K562 (cell line): ENCODE data around the gene COL23A1. TPM values are rescaled to one million over a fixed set of nuclear protein-coding genes. Genes with fewer than 3 reads are reported as not detected.

Source experiments
- CBFB ChIP-seq: sonication (generic); formaldehyde crosslinking; IDR thresholded peaks from 2 replicates; pipeline ENCODE4 v1.4.0; 2020; ENCODE audit warnings: mild to moderate bottlenecking, missing genetic modification reagents
- HEY1 ChIP-seq: fragments of 250-450 bp; sonication (Bioruptor Pico); IDR thresholded peaks from 2 replicates; pipeline ENCODE4 v1.5.0; 2020; ENCODE audit warnings: mild to moderate bottlenecking, moderate library complexity, borderline replicate concordance
- POLR2A ChIP-seq: fragments of 450-650 bp; conservative IDR thresholded peaks from 2 replicates; pipeline ENCODE4 v1.6.1; 2016
- SMARCA4 ChIP-seq: fragments of 450-650 bp; IDR thresholded peaks from 2 replicates; pipeline ENCODE4 v1.6.1; 2016
- TBP ChIP-seq: optimal IDR thresholded peaks from 2 replicates; pipeline ENCODE3; 2011; ENCODE audit warnings: low read depth, low read length, improper control_type of control experiment
- ZNF384 ChIP-seq: IDR thresholded peaks from 2 replicates; pipeline ENCODE4 v1.6.1; 2012; ENCODE audit warnings: low read depth, low read length, improper control_type of control experiment
- polyA plus RNA-seq, 8 experiments: library from polyadenylated mRNA; depleted of rRNA in 4 of 8; stranded (reverse) in 5 of 8; unstranded in 3 of 8; fragments of >200 nt; fragmentation: Nextera tagmentation in 2 of 8; fragmentation: Illumina TruSeq in 1 of 8; extraction: Ambion mirVana in 2 of 8; extraction: Trizol in 1 of 8; gene quantifications; 2 replicates each; pipeline versions ENCODE4 v1.2.1 to v1.2.3, GENCODE V29; 2011 to 2014; ENCODE audit warnings: inconsistent platforms in 1 of 8, missing spikeins in 1 of 8
- total RNA-seq, 7 experiments: library from RNA; depleted of rRNA in 6 of 7; stranded (reverse); fragments of >200 nt in 6 of 7; fragmentation: Illumina TruSeq in 2 of 7; extraction: Trizol in 2 of 7; gene quantifications; 2 replicates each; pipeline versions ENCODE4 v1.2.1 to v1.2.3, GENCODE V29; 2011 to 2021; ENCODE audit warnings: low replicate concordance in 1 of 7
- TF ChIP-seq, protein P1 (sequence below): fragments of 450-650 bp; IDR thresholded peaks from 2 replicates; pipeline ENCODE4 v1.6.1; 2016; ENCODE audit warnings: mild to moderate bottlenecking, moderate library complexity
- TF ChIP-seq, protein P2 (sequence below): sonication (generic); formaldehyde crosslinking; IDR thresholded peaks from 2 replicates; pipeline ENCODE4 v1.8.0; 2022; ENCODE audit warnings: missing genetic modification reagents, mild to moderate bottlenecking, borderline replicate concordance
- TF ChIP-seq, protein P3 (sequence below): fragments of 250-450 bp; sonication (Bioruptor Pico); IDR thresholded peaks from 2 replicates; pipeline ENCODE4 v1.4.0; 2020; ENCODE audit warnings: mild to moderate bottlenecking, moderate library complexity
- TF ChIP-seq, protein P4 (sequence below): fragments of 450-650 bp; formaldehyde crosslinking; IDR thresholded peaks from 2 replicates; pipeline ENCODE4 v1.4.0; 2022; ENCODE audit warnings: mild to moderate bottlenecking, moderate library complexity

Gene COL23A1
- total and polyA plus RNA-seq, 9 of the 15 experiments (the other 6 are each of a cell fraction or from before 2014, with no cell fraction given) = 0.09 TPM; not detected in 8

DNA sequence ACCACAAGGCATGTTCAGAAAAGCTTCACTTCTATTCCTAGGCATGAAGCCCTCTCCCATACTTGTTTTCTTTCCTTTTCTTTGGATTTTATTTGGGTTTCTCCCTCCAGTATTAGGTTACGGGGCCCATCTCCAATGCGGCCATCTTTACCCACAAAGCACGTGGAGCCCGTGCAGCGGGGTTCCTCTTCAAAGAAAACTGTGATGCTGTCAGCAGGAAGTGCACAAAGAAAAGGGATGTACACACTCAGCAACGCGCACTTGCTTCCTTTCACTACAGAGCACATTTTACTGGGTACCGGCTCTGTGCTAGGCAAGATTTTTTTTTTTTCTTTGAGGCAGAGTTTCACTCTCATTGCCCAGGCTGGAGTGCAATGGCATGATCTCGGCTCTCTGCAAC is 106.6 kb downstream of the COL23A1 start (continued):
- TF ChIP-seq, protein P1, sequence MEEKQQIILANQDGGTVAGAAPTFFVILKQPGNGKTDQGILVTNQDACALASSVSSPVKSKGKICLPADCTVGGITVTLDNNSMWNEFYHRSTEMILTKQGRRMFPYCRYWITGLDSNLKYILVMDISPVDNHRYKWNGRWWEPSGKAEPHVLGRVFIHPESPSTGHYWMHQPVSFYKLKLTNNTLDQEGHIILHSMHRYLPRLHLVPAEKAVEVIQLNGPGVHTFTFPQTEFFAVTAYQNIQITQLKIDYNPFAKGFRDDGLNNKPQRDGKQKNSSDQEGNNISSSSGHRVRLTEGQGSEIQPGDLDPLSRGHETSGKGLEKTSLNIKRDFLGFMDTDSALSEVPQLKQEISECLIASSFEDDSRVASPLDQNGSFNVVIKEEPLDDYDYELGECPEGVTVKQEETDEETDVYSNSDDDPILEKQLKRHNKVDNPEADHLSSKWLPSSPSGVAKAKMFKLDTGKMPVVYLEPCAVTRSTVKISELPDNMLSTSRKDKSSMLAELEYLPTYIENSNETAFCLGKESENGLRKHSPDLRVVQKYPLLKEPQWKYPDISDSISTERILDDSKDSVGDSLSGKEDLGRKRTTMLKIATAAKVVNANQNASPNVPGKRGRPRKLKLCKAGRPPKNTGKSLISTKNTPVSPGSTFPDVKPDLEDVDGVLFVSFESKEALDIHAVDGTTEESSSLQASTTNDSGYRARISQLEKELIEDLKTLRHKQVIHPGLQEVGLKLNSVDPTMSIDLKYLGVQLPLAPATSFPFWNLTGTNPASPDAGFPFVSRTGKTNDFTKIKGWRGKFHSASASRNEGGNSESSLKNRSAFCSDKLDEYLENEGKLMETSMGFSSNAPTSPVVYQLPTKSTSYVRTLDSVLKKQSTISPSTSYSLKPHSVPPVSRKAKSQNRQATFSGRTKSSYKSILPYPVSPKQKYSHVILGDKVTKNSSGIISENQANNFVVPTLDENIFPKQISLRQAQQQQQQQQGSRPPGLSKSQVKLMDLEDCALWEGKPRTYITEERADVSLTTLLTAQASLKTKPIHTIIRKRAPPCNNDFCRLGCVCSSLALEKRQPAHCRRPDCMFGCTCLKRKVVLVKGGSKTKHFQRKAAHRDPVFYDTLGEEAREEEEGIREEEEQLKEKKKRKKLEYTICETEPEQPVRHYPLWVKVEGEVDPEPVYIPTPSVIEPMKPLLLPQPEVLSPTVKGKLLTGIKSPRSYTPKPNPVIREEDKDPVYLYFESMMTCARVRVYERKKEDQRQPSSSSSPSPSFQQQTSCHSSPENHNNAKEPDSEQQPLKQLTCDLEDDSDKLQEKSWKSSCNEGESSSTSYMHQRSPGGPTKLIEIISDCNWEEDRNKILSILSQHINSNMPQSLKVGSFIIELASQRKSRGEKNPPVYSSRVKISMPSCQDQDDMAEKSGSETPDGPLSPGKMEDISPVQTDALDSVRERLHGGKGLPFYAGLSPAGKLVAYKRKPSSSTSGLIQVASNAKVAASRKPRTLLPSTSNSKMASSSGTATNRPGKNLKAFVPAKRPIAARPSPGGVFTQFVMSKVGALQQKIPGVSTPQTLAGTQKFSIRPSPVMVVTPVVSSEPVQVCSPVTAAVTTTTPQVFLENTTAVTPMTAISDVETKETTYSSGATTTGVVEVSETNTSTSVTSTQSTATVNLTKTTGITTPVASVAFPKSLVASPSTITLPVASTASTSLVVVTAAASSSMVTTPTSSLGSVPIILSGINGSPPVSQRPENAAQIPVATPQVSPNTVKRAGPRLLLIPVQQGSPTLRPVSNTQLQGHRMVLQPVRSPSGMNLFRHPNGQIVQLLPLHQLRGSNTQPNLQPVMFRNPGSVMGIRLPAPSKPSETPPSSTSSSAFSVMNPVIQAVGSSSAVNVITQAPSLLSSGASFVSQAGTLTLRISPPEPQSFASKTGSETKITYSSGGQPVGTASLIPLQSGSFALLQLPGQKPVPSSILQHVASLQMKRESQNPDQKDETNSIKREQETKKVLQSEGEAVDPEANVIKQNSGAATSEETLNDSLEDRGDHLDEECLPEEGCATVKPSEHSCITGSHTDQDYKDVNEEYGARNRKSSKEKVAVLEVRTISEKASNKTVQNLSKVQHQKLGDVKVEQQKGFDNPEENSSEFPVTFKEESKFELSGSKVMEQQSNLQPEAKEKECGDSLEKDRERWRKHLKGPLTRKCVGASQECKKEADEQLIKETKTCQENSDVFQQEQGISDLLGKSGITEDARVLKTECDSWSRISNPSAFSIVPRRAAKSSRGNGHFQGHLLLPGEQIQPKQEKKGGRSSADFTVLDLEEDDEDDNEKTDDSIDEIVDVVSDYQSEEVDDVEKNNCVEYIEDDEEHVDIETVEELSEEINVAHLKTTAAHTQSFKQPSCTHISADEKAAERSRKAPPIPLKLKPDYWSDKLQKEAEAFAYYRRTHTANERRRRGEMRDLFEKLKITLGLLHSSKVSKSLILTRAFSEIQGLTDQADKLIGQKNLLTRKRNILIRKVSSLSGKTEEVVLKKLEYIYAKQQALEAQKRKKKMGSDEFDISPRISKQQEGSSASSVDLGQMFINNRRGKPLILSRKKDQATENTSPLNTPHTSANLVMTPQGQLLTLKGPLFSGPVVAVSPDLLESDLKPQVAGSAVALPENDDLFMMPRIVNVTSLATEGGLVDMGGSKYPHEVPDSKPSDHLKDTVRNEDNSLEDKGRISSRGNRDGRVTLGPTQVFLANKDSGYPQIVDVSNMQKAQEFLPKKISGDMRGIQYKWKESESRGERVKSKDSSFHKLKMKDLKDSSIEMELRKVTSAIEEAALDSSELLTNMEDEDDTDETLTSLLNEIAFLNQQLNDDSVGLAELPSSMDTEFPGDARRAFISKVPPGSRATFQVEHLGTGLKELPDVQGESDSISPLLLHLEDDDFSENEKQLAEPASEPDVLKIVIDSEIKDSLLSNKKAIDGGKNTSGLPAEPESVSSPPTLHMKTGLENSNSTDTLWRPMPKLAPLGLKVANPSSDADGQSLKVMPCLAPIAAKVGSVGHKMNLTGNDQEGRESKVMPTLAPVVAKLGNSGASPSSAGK = peak; percentile 36; the same call in 1 of the 2 replicates
- TF ChIP-seq POLR2A = no peak
- TF ChIP-seq, protein P2, sequence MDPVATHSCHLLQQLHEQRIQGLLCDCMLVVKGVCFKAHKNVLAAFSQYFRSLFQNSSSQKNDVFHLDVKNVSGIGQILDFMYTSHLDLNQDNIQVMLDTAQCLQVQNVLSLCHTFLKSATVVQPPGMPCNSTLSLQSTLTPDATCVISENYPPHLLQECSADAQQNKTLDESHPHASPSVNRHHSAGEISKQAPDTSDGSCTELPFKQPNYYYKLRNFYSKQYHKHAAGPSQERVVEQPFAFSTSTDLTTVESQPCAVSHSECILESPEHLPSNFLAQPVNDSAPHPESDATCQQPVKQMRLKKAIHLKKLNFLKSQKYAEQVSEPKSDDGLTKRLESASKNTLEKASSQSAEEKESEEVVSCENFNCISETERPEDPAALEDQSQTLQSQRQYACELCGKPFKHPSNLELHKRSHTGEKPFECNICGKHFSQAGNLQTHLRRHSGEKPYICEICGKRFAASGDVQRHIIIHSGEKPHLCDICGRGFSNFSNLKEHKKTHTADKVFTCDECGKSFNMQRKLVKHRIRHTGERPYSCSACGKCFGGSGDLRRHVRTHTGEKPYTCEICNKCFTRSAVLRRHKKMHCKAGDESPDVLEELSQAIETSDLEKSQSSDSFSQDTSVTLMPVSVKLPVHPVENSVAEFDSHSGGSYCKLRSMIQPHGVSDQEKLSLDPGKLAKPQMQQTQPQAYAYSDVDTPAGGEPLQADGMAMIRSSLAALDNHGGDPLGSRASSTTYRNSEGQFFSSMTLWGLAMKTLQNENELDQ (CRISPR knock-in tag) = no peak
- no peak for TF ChIP-seq CBFB (CRISPR knock-in tag)
- no peak for TF ChIP-seq TBP
- TF ChIP-seq, protein P3, sequence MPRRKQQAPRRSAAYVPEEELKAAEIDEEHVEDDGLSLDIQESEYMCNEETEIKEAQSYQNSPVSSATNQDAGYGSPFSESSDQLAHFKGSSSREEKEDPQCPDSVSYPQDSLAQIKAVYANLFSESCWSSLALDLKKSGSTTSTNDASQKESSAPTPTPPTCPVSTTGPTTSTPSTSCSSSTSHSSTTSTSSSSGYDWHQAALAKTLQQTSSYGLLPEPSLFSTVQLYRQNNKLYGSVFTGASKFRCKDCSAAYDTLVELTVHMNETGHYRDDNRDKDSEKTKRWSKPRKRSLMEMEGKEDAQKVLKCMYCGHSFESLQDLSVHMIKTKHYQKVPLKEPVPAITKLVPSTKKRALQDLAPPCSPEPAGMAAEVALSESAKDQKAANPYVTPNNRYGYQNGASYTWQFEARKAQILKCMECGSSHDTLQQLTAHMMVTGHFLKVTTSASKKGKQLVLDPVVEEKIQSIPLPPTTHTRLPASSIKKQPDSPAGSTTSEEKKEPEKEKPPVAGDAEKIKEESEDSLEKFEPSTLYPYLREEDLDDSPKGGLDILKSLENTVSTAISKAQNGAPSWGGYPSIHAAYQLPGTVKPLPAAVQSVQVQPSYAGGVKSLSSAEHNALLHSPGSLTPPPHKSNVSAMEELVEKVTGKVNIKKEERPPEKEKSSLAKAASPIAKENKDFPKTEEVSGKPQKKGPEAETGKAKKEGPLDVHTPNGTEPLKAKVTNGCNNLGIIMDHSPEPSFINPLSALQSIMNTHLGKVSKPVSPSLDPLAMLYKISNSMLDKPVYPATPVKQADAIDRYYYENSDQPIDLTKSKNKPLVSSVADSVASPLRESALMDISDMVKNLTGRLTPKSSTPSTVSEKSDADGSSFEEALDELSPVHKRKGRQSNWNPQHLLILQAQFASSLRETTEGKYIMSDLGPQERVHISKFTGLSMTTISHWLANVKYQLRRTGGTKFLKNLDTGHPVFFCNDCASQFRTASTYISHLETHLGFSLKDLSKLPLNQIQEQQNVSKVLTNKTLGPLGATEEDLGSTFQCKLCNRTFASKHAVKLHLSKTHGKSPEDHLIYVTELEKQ (CRISPR knock-in tag) = no peak
- TF ChIP-seq HEY1 = no peak
- TF ChIP-seq ZNF384 = no peak
- TF ChIP-seq, protein P4, sequence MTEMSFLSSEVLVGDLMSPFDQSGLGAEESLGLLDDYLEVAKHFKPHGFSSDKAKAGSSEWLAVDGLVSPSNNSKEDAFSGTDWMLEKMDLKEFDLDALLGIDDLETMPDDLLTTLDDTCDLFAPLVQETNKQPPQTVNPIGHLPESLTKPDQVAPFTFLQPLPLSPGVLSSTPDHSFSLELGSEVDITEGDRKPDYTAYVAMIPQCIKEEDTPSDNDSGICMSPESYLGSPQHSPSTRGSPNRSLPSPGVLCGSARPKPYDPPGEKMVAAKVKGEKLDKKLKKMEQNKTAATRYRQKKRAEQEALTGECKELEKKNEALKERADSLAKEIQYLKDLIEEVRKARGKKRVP = no peak
- no peak for TF ChIP-seq SMARCA4
